Transverse colon (tissue), 3 donors: Measurements from ENCODE around the gene SLC24A4.

Source experiments
- CTCF ChIP-seq, 5 experiments: fragments of 200-600 bp in 3 of 5; fragments of 450-650 bp in 2 of 5; sonication (generic) in 3 of 5; IDR thresholded peaks; 1 replicate in 2 of 5; 2 replicates in 3 of 5; pipeline ENCODE4 v1.5.1; 2016 to 2017; ENCODE audit warnings: antibody characterized with exemption in 5 of 5, inconsistent platforms in 3 of 5, mild to moderate bottlenecking in 2 of 5, moderate library complexity in 1 of 5
- EP300 ChIP-seq: sonication (generic); formaldehyde crosslinking; IDR thresholded peaks from one replicate; pipeline ENCODE4 v1.6.1; 2017; ENCODE audit warnings: antibody characterized with exemption, low read depth
- POLR2A ChIP-seq: fragments of 450-650 bp; IDR thresholded peaks from one replicate; pipeline ENCODE4 v1.6.1; 2016; ENCODE audit warnings: antibody characterized with exemption, mild to moderate bottlenecking, moderate library complexity

DNA sequence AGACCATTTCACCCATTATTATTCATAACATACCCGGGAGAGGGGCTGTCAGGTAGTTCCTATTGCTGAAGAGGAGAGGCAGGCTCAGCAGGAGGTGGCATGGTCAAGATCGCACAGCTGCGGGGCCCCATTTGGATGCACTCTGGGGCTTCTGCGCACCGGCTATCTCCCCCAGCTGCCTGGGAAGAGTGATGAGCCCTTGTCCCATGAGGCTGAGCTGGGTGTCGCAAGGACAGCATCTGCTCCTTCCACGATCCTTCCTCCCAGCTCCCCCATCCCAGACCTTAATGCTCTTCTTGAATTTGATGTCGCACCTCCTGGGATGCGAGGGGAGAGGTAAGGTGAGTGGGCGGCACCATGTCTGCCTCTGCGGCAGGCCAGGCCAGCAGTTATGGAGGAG is 62.6 kb downstream of the SLC24A4 start:
- TF ChIP-seq POLR2A (no peak), CTCF (IDR thresholded peaks at IDR 0.05) (no peak), EP300 (no peak)
